HUES48 (cell line): ENCODE results near the gene HEPACAM.

Experiments used
- H3K27ac ChIP-seq: one replicate; pipeline ENCODE4 v1.7.0; 2013; ENCODE audit warnings: low read depth, low read length, inconsistent platforms
- H3K27me3 ChIP-seq: 2 replicates; pipeline ENCODE4 v1.6.1; 2013; ENCODE audit warnings: mild to moderate bottlenecking, low read length; ENCODE audit not compliant: control insufficient read depth, insufficient read depth
- H3K36me3 ChIP-seq: 2 replicates; pipeline ENCODE4 v1.6.1; 2013; ENCODE audit warnings: low read length; ENCODE audit not compliant: control insufficient read depth, insufficient read depth
- H3K4me1 ChIP-seq: 2 replicates; pipeline ENCODE4 v1.6.1; 2013; ENCODE audit warnings: mild to moderate bottlenecking, low read length; ENCODE audit not compliant: control insufficient read depth, insufficient read depth
- H3K4me3 ChIP-seq: 2 replicates; pipeline ENCODE4 v1.5.1; 2013; ENCODE audit warnings: mild to moderate bottlenecking, low read depth, low read length
- H3K9ac ChIP-seq: 2 replicates; pipeline ENCODE4 v1.6.1; 2013; ENCODE audit warnings: mild to moderate bottlenecking, low read depth, low read length, moderate library complexity
- H3K9me3 ChIP-seq: 2 replicates; pipeline ENCODE4 v1.6.1; 2013; ENCODE audit warnings: low read length; ENCODE audit not compliant: control insufficient read depth, insufficient read depth

The HEPACAM gene

GRCh38 chr11:124920870-124921609 lies 14.8 kb downstream of the HEPACAM start:
- Histone ChIP-seq H3K9ac (0 out of 2 replicates have a peak overlapping the region, but pooled peaks have one; percentile 35), H3K4me1 (0 out of 2 replicates have a peak, but pooled peaks cover 5% of the 10 kb centered on the region), H3K27me3 (peaks cover 74% of the 10 kb centered on the region), H3K4me3 (peak overlapping the region; percentile 55), H3K27ac (no peak overlapping the region), H3K36me3 (no peaks in the 10 kb centered on the region), H3K9me3 (no peaks in the 10 kb centered on the region)

DNA sequence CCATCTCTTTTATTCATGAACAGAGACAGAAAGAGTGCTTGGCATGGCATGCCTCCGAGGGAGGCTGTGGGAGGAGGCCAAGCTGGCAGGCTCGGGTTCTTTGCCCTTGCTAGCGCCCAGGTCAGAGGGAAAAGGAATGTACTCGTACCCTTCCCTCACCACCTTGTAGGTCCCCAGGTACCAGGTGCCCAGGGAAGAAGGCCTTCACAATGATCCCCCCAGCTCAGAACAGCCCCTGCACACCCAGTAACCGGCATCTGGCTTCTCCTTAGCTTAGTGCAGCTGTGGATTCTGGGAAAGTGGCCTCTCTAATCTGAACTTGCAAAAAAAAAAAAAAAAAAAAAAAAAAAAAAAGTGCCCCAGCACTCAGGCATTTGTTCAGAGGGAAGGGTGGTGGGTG lies 15.5 kb downstream of the HEPACAM start:
- Histone ChIP-seq H3K9ac (no peak overlapping the region), H3K36me3 (no peaks in the 10 kb centered on the region), H3K27me3 (peaks cover 74% of the 10 kb centered on the region), H3K9me3 (no peaks in the 10 kb centered on the region), H3K27ac (no peak overlapping the region), H3K4me3 (peak overlapping the region; percentile 55), H3K4me1 (0 out of 2 replicates have a peak, but pooled peaks cover 5% of the 10 kb centered on the region)

- Histone ChIP-seq H3K36me3 (no peaks in the 10 kb centered on the region), H3K9ac (no peak overlapping the region), H3K27me3 (peaks cover 74% of the 10 kb centered on the region), H3K4me3 (no peak overlapping the region), H3K27ac (no peak overlapping the region), H3K9me3 (no peaks in the 10 kb centered on the region), H3K4me1 (0 out of 2 replicates have a peak, but pooled peaks cover 5% of the 10 kb centered on the region)
Measured at GRCh38 chr11:124919898-124920297, 15.9 kb downstream of the HEPACAM start.

- Histone ChIP-seq H3K4me3 (no peak within 1 kb of the TSS), H3K36me3 (no peaks in the 10 kb centered on the region), H3K4me1 (0 out of 2 replicates have a peak, but pooled peaks cover 5% of the 10 kb centered on the region), H3K27ac (no peak within 1 kb of the TSS), H3K9ac (no peak within 1 kb of the TSS), H3K27me3 (peaks cover 66% of the 10 kb centered on the region), H3K9me3 (no peaks in the 10 kb centered on the region)
Measured at GRCh38 chr11:124918950-124919349, 16.9 kb downstream of the HEPACAM start, which contains the start of gene HEPN1. TSS of gene HEPN1 (plus strand) at chr11:124919250.

DNA sequence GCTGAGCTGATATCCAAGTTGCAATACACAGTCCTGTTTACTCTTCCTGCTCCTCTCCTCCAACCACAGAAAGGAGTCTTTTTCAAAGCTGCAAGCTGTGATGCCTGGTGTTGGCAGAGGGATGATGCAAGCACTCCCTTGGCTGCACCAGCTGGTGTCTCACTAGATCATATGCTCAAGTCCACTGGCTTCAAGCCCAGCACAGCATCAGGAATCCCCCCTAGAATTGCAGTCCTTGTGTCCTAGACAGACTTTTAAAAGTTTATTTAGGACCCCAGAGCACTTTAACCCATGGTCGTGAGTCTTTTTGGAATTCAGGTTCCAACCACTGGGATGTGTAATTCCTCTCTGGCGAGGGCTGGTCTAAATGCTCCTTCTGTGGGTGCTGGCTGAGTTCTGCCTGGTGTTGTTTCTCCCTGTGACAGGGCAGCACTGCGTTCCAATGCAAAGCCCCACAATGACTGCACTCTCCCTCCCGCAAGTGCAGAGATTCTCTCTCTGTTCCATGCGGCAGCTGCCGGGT lies 18.7 kb downstream of the HEPACAM start:
- no peak overlapping the region for H3K9ac ChIP-seq
- peaks cover 48% of the 10 kb centered on the region for H3K27me3 ChIP-seq
- H3K9me3 ChIP-seq: no peaks in the 10 kb centered on the region; the same call in 1 of the 2 replicates
- H3K27ac ChIP-seq: no peak overlapping the region
- H3K4me3 ChIP-seq: no peak overlapping the region
- no peaks in the 10 kb centered on the region for H3K36me3 ChIP-seq
- H3K4me1 ChIP-seq: 0 out of 2 replicates have a peak, but pooled peaks cover 5% of the 10 kb centered on the region

GRCh38 chr11:124916370-124916710 lies 19.5 kb downstream of the HEPACAM start:
- no peak overlapping the region for H3K27ac ChIP-seq
- H3K9ac ChIP-seq: no peak overlapping the region
- H3K27me3 ChIP-seq: peaks cover 40% of the 10 kb centered on the region
- H3K36me3 ChIP-seq: no peaks in the 10 kb centered on the region
- H3K4me1 ChIP-seq: 0 out of 2 replicates have a peak, but pooled peaks cover 5% of the 10 kb centered on the region
- no peaks in the 10 kb centered on the region; the same call in 1 of the 2 replicates for H3K9me3 ChIP-seq
- H3K4me3 ChIP-seq: no peak overlapping the region

GRCh38 chr11:124915541-124916369 lies 20.1 kb downstream of the HEPACAM start:
- 0 out of 2 replicates have a peak, but pooled peaks cover 5% of the 10 kb centered on the region for H3K4me1 ChIP-seq
- H3K36me3 ChIP-seq: no peaks in the 10 kb centered on the region
- no peak overlapping the region for H3K4me3 ChIP-seq
- no peak overlapping the region for H3K9ac ChIP-seq
- no peak overlapping the region for H3K27ac ChIP-seq
- H3K9me3 ChIP-seq: no peaks in the 10 kb centered on the region; the same call in 1 of the 2 replicates
- H3K27me3 ChIP-seq: peaks cover 34% of the 10 kb centered on the region

GRCh38 chr11:124902616-124903015 lies 33.2 kb downstream of the HEPACAM start:
- H3K27ac ChIP-seq: no peak overlapping the region
- H3K36me3 ChIP-seq: no peaks in the 10 kb centered on the region
- no peaks in the 10 kb centered on the region for H3K9me3 ChIP-seq
- peaks cover 3% of the 10 kb centered on the region; the same call in 1 of the 2 replicates for H3K27me3 ChIP-seq
- H3K9ac ChIP-seq: no peak overlapping the region
- no peak overlapping the region for H3K4me3 ChIP-seq
- H3K4me1 ChIP-seq: peaks cover 10% of the 10 kb centered on the region; the same call in 1 of the 2 replicates

DNA sequence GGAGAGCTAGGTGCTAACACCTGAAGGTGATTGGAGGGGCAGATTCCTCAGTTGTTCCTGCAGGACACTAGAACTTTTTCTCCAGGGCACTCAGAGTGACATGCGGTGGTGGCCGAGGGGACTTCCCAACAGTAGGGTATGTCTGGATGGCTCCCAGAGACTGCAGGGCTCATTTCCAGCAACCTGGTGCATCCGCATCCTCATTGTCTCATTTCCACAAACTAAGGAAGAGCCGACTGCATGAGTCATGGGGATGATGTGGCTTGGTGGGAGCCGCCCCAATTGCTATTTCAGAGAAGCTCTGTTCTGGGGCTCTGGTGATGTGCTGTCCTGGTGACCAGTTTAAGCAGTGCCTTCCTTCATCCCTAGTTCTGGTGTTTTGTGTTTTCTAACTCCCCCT lies 35.4 kb downstream of the HEPACAM start:
- Histone ChIP-seq H3K9ac (no peak overlapping the region), H3K9me3 (no peaks in the 10 kb centered on the region), H3K4me3 (no peak overlapping the region), H3K27ac (peak overlapping the region; percentile 14), H3K27me3 (peaks cover 3% of the 10 kb centered on the region; the same call in 1 of the 2 replicates), H3K4me1 (peaks cover 10% of the 10 kb centered on the region; the same call in 1 of the 2 replicates), H3K36me3 (no peaks in the 10 kb centered on the region)

- H3K27ac ChIP-seq: no peak overlapping the region
- H3K4me3 ChIP-seq: no peak overlapping the region
- no peak overlapping the region for H3K9ac ChIP-seq
- peaks cover 10% of the 10 kb centered on the region; the same call in 1 of the 2 replicates for H3K4me1 ChIP-seq
- H3K27me3 ChIP-seq: peaks cover 3% of the 10 kb centered on the region; the same call in 1 of the 2 replicates
- no peaks in the 10 kb centered on the region for H3K9me3 ChIP-seq
- no peaks in the 10 kb centered on the region for H3K36me3 ChIP-seq
Measured at GRCh38 chr11:124899383-124900145, 36.3 kb downstream of the HEPACAM start.
